Activated CD8-positive, alpha-beta memory T cell treated with anti-CD3 and anti-CD28 coated beads for 36 hours (primary cell): Measurements from ENCODE around the gene YPEL2. TPM values are rescaled to one million over a fixed set of nuclear protein-coding genes. Genes with fewer than 3 reads are reported as not detected.

Experiments used
- CTCF ChIA-PET: fragments of 350-600 bp; sonication (Branson Sonifier 250); formaldehyde crosslinking; loops from one replicate; lab custom pipeline; 2021; ENCODE audit warnings: antibody characterized with exemption; lab: Charles Lee
- POLR2A ChIA-PET: fragments of 350-600 bp; sonication (Branson Sonifier 250); formaldehyde crosslinking; loops from one replicate; lab custom pipeline; 2021; ENCODE audit warnings: antibody characterized with exemption; lab: Charles Lee
- total RNA-seq, 2 experiments: library from RNA; stranded (reverse); gene quantifications; one replicate each; pipeline ENCODE4 v1.2.3, GENCODE V29; 2021

Gene YPEL2
- total RNA-seq, 2 experiments from 2014 or later, result 4.1 to 5.6 TPM

- ChIA-PET CTCF (no interaction called here), POLR2A (no interaction called here)
These were observed 81.7 kb downstream of the YPEL2 start for GRCh38 chr17:59413014-59413766.

- POLR2A ChIA-PET, result no interaction called here
- CTCF ChIA-PET, result interaction anchor here (0.6 to 2.5 kb wide), 5 partner anchors 10 to 460 kb away, joined by 3 to 9 read pairs (median 4); no protein-coding TSS in a partner anchor
These were observed 83.9 kb downstream of the YPEL2 start for GRCh38 chr17:59415397-59415796.

GRCh38 chr17:59416184-59416583, 84.7 kb downstream of the YPEL2 start:
- ChIA-PET CTCF (interaction anchor here (0.6 to 2.5 kb wide), 4 partner anchors 9 to 164 kb away, joined by 4 to 9 read pairs (median 4); no protein-coding TSS in a partner anchor), POLR2A (interaction anchor here (1.0 kb wide), 1 partner anchor 149 kb away, joined by 3 read pairs; the partner anchor contains the start of gene DHX40)

GRCh38 chr17:59417452-59417851, 86.0 kb downstream of the YPEL2 start:
- CTCF ChIA-PET, result no interaction called here

GRCh38 chr17:59418732-59419166, 87.3 kb downstream of the YPEL2 start:
- ChIA-PET POLR2A (no interaction called here), CTCF (interaction anchor here (1.1 kb wide), 1 partner anchor 108 kb away, joined by 3 read pairs; no protein-coding TSS in a partner anchor)

More at GRCh38 chr17:59417452-59417851, 86.0 kb downstream of the YPEL2 start:
- POLR2A ChIA-PET, result no interaction called here

- CTCF ChIA-PET, result interaction anchor here (0.6 to 0.7 kb wide), 2 partner anchors 54 to 76 kb away, joined by 3 to 4 read pairs; no protein-coding TSS in a partner anchor
These were observed 89.4 kb downstream of the YPEL2 start for GRCh38 chr17:59420901-59421300.

GRCh38 chr17:59421722-59422121, 90.3 kb downstream of the YPEL2 start:
- ChIA-PET CTCF (interaction anchor here (1.2 kb wide), 1 partner anchor 20 kb away, joined by 4 read pairs; no protein-coding TSS in a partner anchor), POLR2A (no interaction called here)

More at GRCh38 chr17:59420901-59421300, 89.4 kb downstream of the YPEL2 start:
- POLR2A ChIA-PET, result no interaction called here

GRCh38 chr17:59423137-59423724, 91.8 kb downstream of the YPEL2 start:
- POLR2A ChIA-PET, result no interaction called here

GRCh38 chr17:59423903-59424302, 92.4 kb downstream of the YPEL2 start:
- ChIA-PET CTCF (interaction anchor here (0.6 kb wide), 1 partner anchor 69 kb away, joined by 4 read pairs; no protein-coding TSS in a partner anchor), POLR2A (interaction anchor here (0.6 kb wide), 1 partner anchor 226 kb away, joined by 3 read pairs; no protein-coding TSS in a partner anchor)

More at GRCh38 chr17:59423137-59423724, 91.8 kb downstream of the YPEL2 start:
- CTCF ChIA-PET, result interaction anchor here (1.3 kb wide), 1 partner anchor 95 kb away, joined by 4 read pairs; no protein-coding TSS in a partner anchor

- POLR2A ChIA-PET, result interaction anchor here (0.6 kb wide), 1 partner anchor 226 kb away, joined by 3 read pairs; no protein-coding TSS in a partner anchor
- CTCF ChIA-PET, result interaction anchor here (0.6 to 4.7 kb wide), 3 partner anchors 9 to 68 kb away, joined by 4 to 34 read pairs (median 9); no protein-coding TSS in a partner anchor
These were observed 92.9 kb downstream of the YPEL2 start for GRCh38 chr17:59424331-59424730.

GRCh38 chr17:59425085-59425931, 93.9 kb downstream of the YPEL2 start:
- ChIA-PET POLR2A (no interaction called here), CTCF (interaction anchor here (2.1 to 4.7 kb wide), 2 partner anchors 10 to 15 kb away, joined by 9 to 34 read pairs; no protein-coding TSS in a partner anchor)

GRCh38 chr17:59426031-59426430, 94.6 kb downstream of the YPEL2 start:
- ChIA-PET CTCF (interaction anchor here (2.1 to 4.7 kb wide), 2 partner anchors 10 to 15 kb away, joined by 9 to 34 read pairs; no protein-coding TSS in a partner anchor), POLR2A (no interaction called here)

- ChIA-PET CTCF (interaction anchor here (1.0 to 4.7 kb wide), 7 partner anchors 13 to 117 kb away, joined by 3 to 34 read pairs (median 4); no protein-coding TSS in a partner anchor), POLR2A (interaction anchor here (0.6 to 0.8 kb wide), 3 partner anchors 65 to 100 kb away, joined by 3 to 5 read pairs (median 3); no protein-coding TSS in a partner anchor)
These were observed 96.0 kb downstream of the YPEL2 start for GRCh38 chr17:59427425-59427921.

GRCh38 chr17:59427996-59428395, 96.5 kb downstream of the YPEL2 start:
- POLR2A ChIA-PET, result interaction anchor here (0.6 to 0.8 kb wide), 3 partner anchors 66 to 100 kb away, joined by 3 to 5 read pairs (median 3); no protein-coding TSS in a partner anchor
- CTCF ChIA-PET, result interaction anchor here (1.2 to 4.7 kb wide), 6 partner anchors 13 to 117 kb away, joined by 3 to 34 read pairs (median 4); no protein-coding TSS in a partner anchor

GRCh38 chr17:59428916-59429485, 97.5 kb downstream of the YPEL2 start:
- POLR2A ChIA-PET, result interaction anchor here (0.7 kb wide), 1 partner anchor 80 kb away, joined by 3 read pairs; no protein-coding TSS in a partner anchor
- CTCF ChIA-PET, result interaction anchor here (0.6 to 4.7 kb wide), 5 partner anchors 11 to 118 kb away, joined by 3 to 34 read pairs (median 4); no protein-coding TSS in a partner anchor

GRCh38 chr17:59431601-59432000, 100.1 kb downstream of the YPEL2 start:
- ChIA-PET CTCF (interaction anchor here (1.5 to 1.6 kb wide), 2 partner anchors 100 to 102 kb away, joined by 5 read pairs; partner anchors contain the start of gene YPEL2), POLR2A (no interaction called here)

- CTCF ChIA-PET, result interaction anchor here (0.8 to 1.6 kb wide), 3 partner anchors 10 to 103 kb away, joined by 4 to 5 read pairs (median 5); partner anchors contain the start of gene YPEL2
- POLR2A ChIA-PET, result no interaction called here
These were observed 101.2 kb downstream of the YPEL2 start for GRCh38 chr17:59432657-59433056.
